ENCODE results near the gene ARR3.
"Not testable (repeated sequence)": the region's sequence is repeated elsewhere in the genome, so short reads cannot be mapped to it uniquely, and the experiment has no call there.

ARR3 gene

DNA sequence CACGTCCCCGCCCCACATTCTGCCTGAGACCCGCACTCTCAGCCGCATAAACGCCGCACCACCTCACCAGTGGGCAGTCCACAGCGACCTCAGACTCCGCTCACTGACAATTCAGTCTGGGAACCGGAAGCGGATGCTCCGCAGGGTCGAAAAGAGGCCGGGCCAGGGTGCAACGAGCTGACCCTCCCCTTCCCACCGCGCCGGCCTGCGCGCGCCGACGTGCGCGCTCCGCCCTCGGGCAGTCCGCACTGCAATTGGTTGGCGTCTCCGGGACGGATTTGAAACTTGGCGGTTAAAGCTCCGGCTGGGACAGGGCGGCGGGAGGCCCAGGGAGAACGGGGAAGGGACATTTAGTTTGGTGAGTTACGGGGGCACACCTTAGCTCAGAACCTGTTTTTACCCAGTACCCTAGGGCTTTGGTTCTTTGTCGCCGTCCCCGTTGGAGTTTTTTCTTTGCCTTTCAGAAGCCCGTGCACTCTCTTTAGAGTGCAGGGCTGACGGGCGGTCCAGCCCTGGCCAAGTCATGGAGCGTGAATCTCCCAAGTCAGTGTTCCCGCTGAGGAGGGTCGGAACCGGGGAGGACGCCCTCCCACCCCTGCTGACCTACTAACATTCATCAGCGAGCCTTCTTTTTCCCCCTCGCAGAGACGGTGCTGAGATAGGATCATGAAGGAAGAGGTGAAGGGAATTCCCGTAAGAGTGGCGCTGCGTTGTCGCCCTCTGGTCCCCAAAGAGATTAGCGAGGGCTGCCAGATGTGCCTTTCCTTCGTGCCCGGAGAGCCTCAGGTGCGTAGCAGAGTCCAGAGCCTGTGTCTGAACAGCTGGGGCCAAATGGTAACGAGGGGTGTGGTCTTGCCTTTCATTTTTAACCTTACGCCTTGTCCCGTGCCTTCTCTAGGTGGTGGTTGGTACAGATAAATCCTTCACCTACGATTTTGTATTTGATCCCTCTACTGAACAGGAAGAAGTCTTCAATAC is 21.9 kb downstream of the ARR3 start, which contains the start of the genes KIF4A and PDZD11:
TSS of gene KIF4A (plus strand) at position 312 of the 978 bp plus-strand sequence. CDS start at position 667, 355 bp downstream.
TSS of gene PDZD11 (minus strand) at position 135 of the 978 bp plus-strand sequence. CDS start 586 bp downstream, outside the sequence.
- H3K4me3 ChIP-seq (ENCODE audit: low read length): peak within 1 kb of the TSS; percentile 70
- peaks cover 2% of the 10 kb centered on the region for H3K4me1 ChIP-seq (ENCODE audit: insufficient read depth, low read length)
- peaks cover 13% of the 10 kb centered on the region for H3K36me3 ChIP-seq (ENCODE audit: insufficient read depth, low read length)
- no peaks in the 10 kb centered on the region for H3K27me3 ChIP-seq (ENCODE audit: insufficient read depth, low read length)
- no peaks in the 10 kb centered on the region for H3K9me3 ChIP-seq (ENCODE audit: low read length)
- peak within 1 kb of the TSS; percentile 41 for H2AFZ ChIP-seq (ENCODE audit: low read depth, low read length)

- Histone ChIP-seq H3K36me3 (ENCODE audit: insufficient read depth, low read length) (peaks cover 9% of the 10 kb centered on the region), H3K9me3 (ENCODE audit: low read length) (no peaks in the 10 kb centered on the region), H3K4me3 (ENCODE audit: low read length) (no peak overlapping the region), H2AFZ (ENCODE audit: low read depth, low read length) (no peak overlapping the region), H3K27me3 (ENCODE audit: insufficient read depth, low read length) (no peaks in the 10 kb centered on the region), H3K4me1 (ENCODE audit: insufficient read depth, low read length) (peaks cover 2% of the 10 kb centered on the region)
These were observed 24.7 kb downstream of the ARR3 start for GRCh38 chrX:70292788-70293187.

- H3K4me1 ChIP-seq (ENCODE audit: insufficient read depth, low read length): peaks cover 2% of the 10 kb centered on the region
- no peaks in the 10 kb centered on the region for H3K27me3 ChIP-seq (ENCODE audit: insufficient read depth, low read length)
- no peak overlapping the region for H2AFZ ChIP-seq (ENCODE audit: low read depth, low read length)
- H3K9me3 ChIP-seq (ENCODE audit: low read length): no peaks in the 10 kb centered on the region
- no peak overlapping the region for H3K4me3 ChIP-seq (ENCODE audit: low read length)
- H3K36me3 ChIP-seq (ENCODE audit: insufficient read depth, low read length): peaks cover 9% of the 10 kb centered on the region
These were observed 25.5 kb downstream of the ARR3 start for GRCh38 chrX:70293621-70294020.

- H3K4me3 ChIP-seq (ENCODE audit: low read length): no peak overlapping the region
- H3K36me3 ChIP-seq (ENCODE audit: insufficient read depth, low read length): peaks cover 25% of the 10 kb centered on the region
- H2AFZ ChIP-seq (ENCODE audit: low read depth, low read length): no peak overlapping the region
- H3K27me3 ChIP-seq (ENCODE audit: insufficient read depth, low read length): no peaks in the 10 kb centered on the region
- H3K4me1 ChIP-seq (ENCODE audit: insufficient read depth, low read length): no peaks in the 10 kb centered on the region
- no peaks in the 10 kb centered on the region for H3K9me3 ChIP-seq (ENCODE audit: low read length)
These were observed 33.6 kb downstream of the ARR3 start for GRCh38 chrX:70301716-70302115.

DNA sequence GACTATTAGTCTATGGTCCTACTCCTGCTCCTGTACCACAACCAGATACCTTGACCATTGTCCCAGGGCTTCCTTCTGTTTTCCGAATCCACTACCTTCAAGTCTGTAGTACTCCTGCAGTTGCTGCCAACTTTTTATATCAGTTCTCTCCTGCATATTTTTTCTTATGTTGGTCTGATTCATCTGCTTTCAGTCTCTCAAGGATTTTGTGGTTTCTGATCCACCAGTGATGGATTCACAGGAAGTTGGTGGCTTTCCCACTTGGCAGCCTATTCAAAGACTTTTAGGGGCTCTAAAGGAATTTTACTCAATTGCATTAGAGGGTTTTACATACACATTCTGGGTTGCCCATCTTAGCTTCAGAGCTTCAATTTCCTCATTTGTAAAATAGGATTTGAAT is 45.4 kb downstream of the ARR3 start:
- H3K4me1 ChIP-seq (ENCODE audit: insufficient read depth, low read length): no peaks in the 10 kb centered on the region

DNA sequence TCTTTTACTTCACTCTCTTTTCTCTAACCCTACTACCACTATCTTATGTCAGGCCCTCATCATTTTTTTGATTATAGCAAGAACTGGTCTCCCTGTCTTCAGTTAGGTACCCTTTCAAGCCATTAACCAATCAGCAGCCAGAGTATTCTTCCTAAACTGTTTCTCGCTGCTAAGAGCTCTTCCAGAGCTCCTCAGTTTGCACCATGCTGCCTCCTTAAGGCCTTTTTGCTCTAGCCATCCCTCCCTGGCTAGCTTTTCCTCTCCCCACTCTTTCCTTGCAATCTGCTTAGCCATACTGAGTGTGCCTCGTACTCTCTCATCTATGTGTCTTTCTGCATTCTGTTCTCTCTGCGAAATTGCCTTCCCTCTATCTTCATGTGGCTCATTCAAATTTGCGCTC is 54.6 kb downstream of the ARR3 start:
- no peak overlapping the region for H2AFZ ChIP-seq (ENCODE audit: low read depth, low read length)
- no peaks in the 10 kb centered on the region for H3K9me3 ChIP-seq (ENCODE audit: low read length)
- no peak overlapping the region for H3K4me3 ChIP-seq (ENCODE audit: low read length)
- H3K36me3 ChIP-seq (ENCODE audit: insufficient read depth, low read length): no peaks in the 10 kb centered on the region
- H3K4me1 ChIP-seq (ENCODE audit: insufficient read depth, low read length): no peaks in the 10 kb centered on the region
- no peaks in the 10 kb centered on the region for H3K27me3 ChIP-seq (ENCODE audit: insufficient read depth, low read length)

More for the DNA sequence above, 45.4 kb downstream of the ARR3 start:
- no peak overlapping the region for H2AFZ ChIP-seq (ENCODE audit: low read depth, low read length)
- no peaks in the 10 kb centered on the region for H3K27me3 ChIP-seq (ENCODE audit: insufficient read depth, low read length)
- no peaks in the 10 kb centered on the region for H3K9me3 ChIP-seq (ENCODE audit: low read length)
- H3K36me3 ChIP-seq (ENCODE audit: insufficient read depth, low read length): peaks cover 4% of the 10 kb centered on the region
- no peak overlapping the region for H3K4me3 ChIP-seq (ENCODE audit: low read length)

- not testable (repeated sequence) for H3K4me3 ChIP-seq (ENCODE audit: low read length); H3K4me1 ChIP-seq (ENCODE audit: insufficient read depth, low read length); H2AFZ ChIP-seq (ENCODE audit: low read depth, low read length); H3K36me3 ChIP-seq (ENCODE audit: insufficient read depth, low read length); H3K27me3 ChIP-seq (ENCODE audit: insufficient read depth, low read length); H3K9me3 ChIP-seq (ENCODE audit: low read length)
These were observed 55.5 kb downstream of the ARR3 start for GRCh38 chrX:70323628-70324027.

- Histone ChIP-seq H3K4me1 (ENCODE audit: insufficient read depth, low read length) (no peaks in the 10 kb centered on the region), H2AFZ (ENCODE audit: low read depth, low read length) (no peak overlapping the region), H3K36me3 (ENCODE audit: insufficient read depth, low read length) (no peaks in the 10 kb centered on the region), H3K4me3 (ENCODE audit: low read length) (no peak overlapping the region), H3K9me3 (ENCODE audit: low read length) (no peaks in the 10 kb centered on the region), H3K27me3 (ENCODE audit: insufficient read depth, low read length) (no peaks in the 10 kb centered on the region)
These were observed 56.2 kb downstream of the ARR3 start for GRCh38 chrX:70324326-70324725.

- Histone ChIP-seq H2AFZ (ENCODE audit: low read depth, low read length) (no peak overlapping the region), H3K27me3 (ENCODE audit: insufficient read depth, low read length) (no peaks in the 10 kb centered on the region), H3K36me3 (ENCODE audit: insufficient read depth, low read length) (peaks cover 14% of the 10 kb centered on the region), H3K4me3 (ENCODE audit: low read length) (no peak overlapping the region), H3K9me3 (ENCODE audit: low read length) (no peaks in the 10 kb centered on the region), H3K4me1 (ENCODE audit: insufficient read depth, low read length) (no peaks in the 10 kb centered on the region)
These were observed 63.0 kb downstream of the ARR3 start for GRCh38 chrX:70331161-70331560.

All from neuron (in vitro differentiated cells).